K562 (cell line): ENCODE data around the gene GALNT16.

Experiments
- CCAR2 ChIP-seq: fragments of 200-400 bp; formaldehyde crosslinking; IDR thresholded peaks from 2 replicates; pipeline ENCODE4 v1.6.1; 2017; ENCODE audit warnings: mild to moderate bottlenecking, low read depth, low read length
- CHD4 ChIP-seq: fragments of 200-600 bp; sonication (generic); IDR thresholded peaks from 3 replicates; pipeline ENCODE4 v1.6.1; 2012; ENCODE audit warnings: low read depth, mild to moderate bottlenecking, mixed read lengths, low read length, inconsistent platforms; ENCODE audit not compliant: insufficient read depth, insufficient replicate concordance, poor library complexity, severe bottlenecking
- EP300 ChIP-seq: IDR thresholded peaks from 2 replicates; pipeline ENCODE4 v1.6.1; 2012; ENCODE audit warnings: low read length, improper control_type of control experiment
- POLR2A ChIP-seq: fragments of 450-650 bp; conservative IDR thresholded peaks from 2 replicates; pipeline ENCODE4 v1.6.1; 2016
- RNF219 ChIP-seq: fragments of 250-450 bp; sonication (Bioruptor Pico); IDR thresholded peaks from 2 replicates; pipeline ENCODE4 v1.5.0; 2022; ENCODE audit warnings: mild to moderate bottlenecking
- SMAD1 ChIP-seq: fragments of 150-350 bp; IDR thresholded peaks from 2 replicates; pipeline ENCODE4 v1.6.1; 2014; ENCODE audit warnings: low read length, low read depth; ENCODE audit not compliant: partially characterized antibody
- SPI1 ChIP-seq: IDR thresholded peaks from 2 replicates; pipeline ENCODE4 v1.6.1; 2011; ENCODE audit warnings: low read depth, low read length, control low read depth, borderline replicate concordance
- TOE1 ChIP-seq, 2 experiments: fragments of 450-650 bp in 1 of 2; sonication (generic) in 1 of 2; formaldehyde crosslinking in 1 of 2; IDR thresholded peaks; 2 replicates each; pipeline versions ENCODE4 v1.7.1 to v1.8.0; 2016 to 2022; ENCODE audit warnings: borderline replicate concordance in 2 of 2, mild to moderate bottlenecking in 2 of 2, antibody characterized with exemption in 1 of 2, inconsistent platforms in 1 of 2, low read depth in 1 of 2, missing genetic modification reagents in 1 of 2, moderate library complexity in 1 of 2
- TF ChIP-seq, protein P1 (sequence below), 2 experiments: IDR thresholded peaks; 2 replicates each; pipeline ENCODE4 v1.6.1; 2011; ENCODE audit warnings: borderline replicate concordance in 1 of 2, control low read depth in 1 of 2, low read depth in 1 of 2, low read length in 1 of 2, mild to moderate bottlenecking in 1 of 2, mixed read lengths in 1 of 2, moderate library complexity in 1 of 2; ENCODE audit not compliant: insufficient read depth in 1 of 2, insufficient read length in 1 of 2, poor library complexity in 1 of 2, severe bottlenecking in 1 of 2; ENCODE audit errors: extremely low read depth in 1 of 2
- TF ChIP-seq, protein P2 (sequence below), 3 experiments: IDR thresholded peaks in 2 of 3; conservative IDR thresholded peaks in 1 of 3; 2 replicates each; pipeline ENCODE4 v1.5.1; 2011 to 2012; ENCODE audit warnings: low read length in 3 of 3, mild to moderate bottlenecking in 3 of 3, control low read depth in 2 of 3, improper control_type of control experiment in 1 of 3, inconsistent platforms in 1 of 3, low read depth in 1 of 3, mixed read lengths in 1 of 3, moderate library complexity in 1 of 3; ENCODE audit not compliant: insufficient read depth in 2 of 3
- TF ChIP-seq, protein P3 (sequence below): sonication (generic); formaldehyde crosslinking; IDR thresholded peaks from 2 replicates; pipeline ENCODE4 v1.9.0; 2022; ENCODE audit warnings: mild to moderate bottlenecking, missing genetic modification reagents

DNA sequence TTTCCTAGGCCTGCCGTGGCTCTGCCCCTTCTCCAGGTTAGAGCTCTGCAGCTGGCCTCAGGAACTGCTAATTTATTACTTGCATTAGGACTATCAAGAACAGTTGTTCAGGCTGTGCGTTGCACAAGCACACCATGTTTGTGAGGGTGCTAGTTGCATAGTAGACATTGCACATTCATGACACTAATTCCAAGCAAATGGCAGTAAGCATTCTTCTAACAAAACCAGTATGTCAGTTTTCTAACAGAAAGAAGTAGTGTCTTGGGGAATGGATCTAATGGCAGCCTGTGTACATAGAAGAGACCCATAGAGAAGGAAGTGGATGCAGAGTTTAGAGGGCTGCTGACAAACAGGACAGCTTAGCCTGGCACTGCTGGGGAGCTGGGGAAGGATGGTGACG, 84.2 kb downstream of the GALNT16 start:
- TF ChIP-seq SPI1 (no peak), CCAR2 (no peak), SMAD1 (no peak), POLR2A (no peak), CHD4 (no peak), RNF219 (CRISPR knock-in tag) (no peak), EP300 (no peak), TOE1 (IDR thresholded peaks at IDR 0.05; ENCODE audit: borderline replicate concordance) (no peak), TOE1 (CRISPR knock-in tag; IDR thresholded peaks at IDR 0.05; ENCODE audit: borderline replicate concordance, low read depth) (no peak)
- TF ChIP-seq, protein P1, sequence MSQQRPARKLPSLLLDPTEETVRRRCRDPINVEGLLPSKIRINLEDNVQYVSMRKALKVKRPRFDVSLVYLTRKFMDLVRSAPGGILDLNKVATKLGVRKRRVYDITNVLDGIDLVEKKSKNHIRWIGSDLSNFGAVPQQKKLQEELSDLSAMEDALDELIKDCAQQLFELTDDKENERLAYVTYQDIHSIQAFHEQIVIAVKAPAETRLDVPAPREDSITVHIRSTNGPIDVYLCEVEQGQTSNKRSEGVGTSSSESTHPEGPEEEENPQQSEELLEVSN (IDR thresholded peaks at IDR 0.05; ENCODE audit: borderline replicate concordance in 1 of 2, extremely low read depth in 1 of 2, insufficient read depth in 1 of 2, insufficient read length in 1 of 2, low read depth in 1 of 2, low read length in 1 of 2, poor library complexity in 1 of 2, severe bottlenecking in 1 of 2): no peak
- TF ChIP-seq, protein P2, sequence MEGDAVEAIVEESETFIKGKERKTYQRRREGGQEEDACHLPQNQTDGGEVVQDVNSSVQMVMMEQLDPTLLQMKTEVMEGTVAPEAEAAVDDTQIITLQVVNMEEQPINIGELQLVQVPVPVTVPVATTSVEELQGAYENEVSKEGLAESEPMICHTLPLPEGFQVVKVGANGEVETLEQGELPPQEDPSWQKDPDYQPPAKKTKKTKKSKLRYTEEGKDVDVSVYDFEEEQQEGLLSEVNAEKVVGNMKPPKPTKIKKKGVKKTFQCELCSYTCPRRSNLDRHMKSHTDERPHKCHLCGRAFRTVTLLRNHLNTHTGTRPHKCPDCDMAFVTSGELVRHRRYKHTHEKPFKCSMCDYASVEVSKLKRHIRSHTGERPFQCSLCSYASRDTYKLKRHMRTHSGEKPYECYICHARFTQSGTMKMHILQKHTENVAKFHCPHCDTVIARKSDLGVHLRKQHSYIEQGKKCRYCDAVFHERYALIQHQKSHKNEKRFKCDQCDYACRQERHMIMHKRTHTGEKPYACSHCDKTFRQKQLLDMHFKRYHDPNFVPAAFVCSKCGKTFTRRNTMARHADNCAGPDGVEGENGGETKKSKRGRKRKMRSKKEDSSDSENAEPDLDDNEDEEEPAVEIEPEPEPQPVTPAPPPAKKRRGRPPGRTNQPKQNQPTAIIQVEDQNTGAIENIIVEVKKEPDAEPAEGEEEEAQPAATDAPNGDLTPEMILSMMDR (IDR thresholded peaks at IDR 0.05 in 2 of 3, conservative IDR thresholded peaks at IDR 0.05 in 1 of 3; ENCODE audit: insufficient read depth in 2 of 3, low read depth in 1 of 3, low read length in 3 of 3): no peak
- TF ChIP-seq, protein P3, sequence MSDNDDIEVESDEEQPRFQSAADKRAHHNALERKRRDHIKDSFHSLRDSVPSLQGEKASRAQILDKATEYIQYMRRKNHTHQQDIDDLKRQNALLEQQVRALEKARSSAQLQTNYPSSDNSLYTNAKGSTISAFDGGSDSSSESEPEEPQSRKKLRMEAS: no peak
